Ishikawa (cell line): ENCODE measurements around the gene DNMT3A.

Experiments used
- CEBPB ChIP-seq: IDR thresholded peaks from 2 replicates; pipeline ENCODE4 v1.6.1; 2012
- EGR1 ChIP-seq: IDR thresholded peaks from 2 replicates; pipeline ENCODE4 v1.6.1; 2012
- EP300 ChIP-seq: IDR thresholded peaks from 2 replicates; pipeline ENCODE4 v1.6.1; 2012; ENCODE audit warnings: borderline replicate concordance
- FOXM1 ChIP-seq: IDR thresholded peaks from 2 replicates; pipeline ENCODE4 v1.6.1; 2012; ENCODE audit warnings: low read depth, borderline replicate concordance
- MAX ChIP-seq: IDR thresholded peaks from 2 replicates; pipeline ENCODE4 v1.6.1; 2012
- NFIC ChIP-seq: IDR thresholded peaks from 2 replicates; pipeline ENCODE4 v1.6.1; 2012
- RAD21 ChIP-seq: IDR thresholded peaks from 2 replicates; pipeline ENCODE4 v1.6.1; 2012; ENCODE audit warnings: low read depth
- TAF1 ChIP-seq: IDR thresholded peaks from 2 replicates; pipeline ENCODE4 v1.6.1; 2012; ENCODE audit warnings: low read depth, mild to moderate bottlenecking
- TCF12 ChIP-seq: IDR thresholded peaks from 2 replicates; pipeline ENCODE4 v1.6.1; 2012; ENCODE audit warnings: low read depth
- USF1 ChIP-seq: IDR thresholded peaks from 2 replicates; pipeline ENCODE4 v1.6.1; 2012
- YY1 ChIP-seq: IDR thresholded peaks from 2 replicates; pipeline ENCODE4 v1.6.1; 2012; ENCODE audit warnings: low read depth
- ZBTB7A ChIP-seq: IDR thresholded peaks from 2 replicates; pipeline ENCODE4 v1.6.1; 2012; ENCODE audit warnings: low read depth
- TF ChIP-seq, protein P1 (sequence below): IDR thresholded peaks from 2 replicates; pipeline ENCODE4 v1.6.1; 2012; ENCODE audit warnings: low read depth, mild to moderate bottlenecking

DNA sequence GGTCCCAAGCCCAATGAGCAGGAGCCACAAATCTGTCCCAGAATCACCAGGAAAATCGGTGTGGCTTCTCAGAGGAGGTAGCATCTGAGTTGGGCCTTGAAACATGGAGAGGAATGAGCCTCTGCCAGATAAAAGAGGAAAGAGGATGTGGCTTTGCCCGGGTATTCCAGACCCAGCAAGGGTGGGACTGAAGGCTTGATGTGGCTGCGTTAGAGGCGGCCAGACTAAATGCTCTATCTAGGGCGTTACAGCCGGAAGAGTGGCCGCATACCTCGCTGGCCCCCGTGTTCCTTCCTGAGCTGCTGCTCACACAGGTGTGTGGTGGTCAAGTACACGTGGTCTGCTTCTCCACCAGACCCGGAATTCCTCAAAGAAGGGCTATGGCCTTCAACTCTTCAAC is 139.4 kb downstream of the DNMT3A start:
- TF ChIP-seq RAD21 (no peak), CEBPB (no peak), TCF12 (no peak), MAX (no peak), TAF1 (no peak), USF1 (no peak), FOXM1 (no peak), EP300 (no peak), ZBTB7A (no peak), EGR1 (no peak), NFIC (no peak), YY1 (no peak)
- TF ChIP-seq, protein P1, sequence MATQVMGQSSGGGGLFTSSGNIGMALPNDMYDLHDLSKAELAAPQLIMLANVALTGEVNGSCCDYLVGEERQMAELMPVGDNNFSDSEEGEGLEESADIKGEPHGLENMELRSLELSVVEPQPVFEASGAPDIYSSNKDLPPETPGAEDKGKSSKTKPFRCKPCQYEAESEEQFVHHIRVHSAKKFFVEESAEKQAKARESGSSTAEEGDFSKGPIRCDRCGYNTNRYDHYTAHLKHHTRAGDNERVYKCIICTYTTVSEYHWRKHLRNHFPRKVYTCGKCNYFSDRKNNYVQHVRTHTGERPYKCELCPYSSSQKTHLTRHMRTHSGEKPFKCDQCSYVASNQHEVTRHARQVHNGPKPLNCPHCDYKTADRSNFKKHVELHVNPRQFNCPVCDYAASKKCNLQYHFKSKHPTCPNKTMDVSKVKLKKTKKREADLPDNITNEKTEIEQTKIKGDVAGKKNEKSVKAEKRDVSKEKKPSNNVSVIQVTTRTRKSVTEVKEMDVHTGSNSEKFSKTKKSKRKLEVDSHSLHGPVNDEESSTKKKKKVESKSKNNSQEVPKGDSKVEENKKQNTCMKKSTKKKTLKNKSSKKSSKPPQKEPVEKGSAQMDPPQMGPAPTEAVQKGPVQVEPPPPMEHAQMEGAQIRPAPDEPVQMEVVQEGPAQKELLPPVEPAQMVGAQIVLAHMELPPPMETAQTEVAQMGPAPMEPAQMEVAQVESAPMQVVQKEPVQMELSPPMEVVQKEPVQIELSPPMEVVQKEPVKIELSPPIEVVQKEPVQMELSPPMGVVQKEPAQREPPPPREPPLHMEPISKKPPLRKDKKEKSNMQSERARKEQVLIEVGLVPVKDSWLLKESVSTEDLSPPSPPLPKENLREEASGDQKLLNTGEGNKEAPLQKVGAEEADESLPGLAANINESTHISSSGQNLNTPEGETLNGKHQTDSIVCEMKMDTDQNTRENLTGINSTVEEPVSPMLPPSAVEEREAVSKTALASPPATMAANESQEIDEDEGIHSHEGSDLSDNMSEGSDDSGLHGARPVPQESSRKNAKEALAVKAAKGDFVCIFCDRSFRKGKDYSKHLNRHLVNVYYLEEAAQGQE, result no peak
